GM21717 (cell line): ENCODE results near the gene RBM23.
"Not testable (repeated sequence)": the region's sequence is repeated elsewhere in the genome, so short reads cannot be mapped to it uniquely, and the experiment has no call there.

Experiments used
- ATAC-seq: cut with Tn5 transposase; IDR thresholded peaks from one replicate; pipeline ENCODE4 v1.9.1; 2021; ENCODE audit warnings: mild to moderate bottlenecking, moderate library complexity; ENCODE audit not compliant: unreplicated experiment

The RBM23 gene

GRCh38 chr14:22919601-22919921, 612 bp upstream of the RBM23 start:
- peak; percentile 10 for ATAC-seq

- no peak for ATAC-seq
These were observed 2.9 kb downstream of the RBM23 start for GRCh38 chr14:22915886-22916521.

GRCh38 chr14:22914836-22915235, 4.1 kb downstream of the RBM23 start:
- ATAC-seq = not testable (repeated sequence)

- no peak for ATAC-seq
These were observed 8.0 kb downstream of the RBM23 start for GRCh38 chr14:22910916-22911315.

GRCh38 chr14:22908601-22909000, 10.3 kb downstream of the RBM23 start:
- ATAC-seq = no peak

GRCh38 chr14:22907429-22907828, 11.5 kb downstream of the RBM23 start:
- no peak for ATAC-seq

GRCh38 chr14:22906073-22906472, 12.9 kb downstream of the RBM23 start:
- no peak for ATAC-seq

- ATAC-seq = no peak
These were observed 13.3 kb downstream of the RBM23 start for GRCh38 chr14:22905627-22906026.

GRCh38 chr14:22903742-22904087, 15.2 kb downstream of the RBM23 start:
- no peak for ATAC-seq

- no peak for ATAC-seq
These were observed 17.1 kb downstream of the RBM23 start for GRCh38 chr14:22901799-22902198.

GRCh38 chr14:22900081-22900799, 18.7 kb downstream of the RBM23 start:
- no peak for ATAC-seq

- ATAC-seq = no peak
These were observed 20.5 kb downstream of the RBM23 start for GRCh38 chr14:22898302-22899090.

GRCh38 chr14:22897357-22897756, 21.6 kb downstream of the RBM23 start:
- no peak for ATAC-seq

- no peak for ATAC-seq
These were observed 22.2 kb downstream of the RBM23 start for GRCh38 chr14:22896760-22897159.

- ATAC-seq = no peak
These were observed 22.6 kb downstream of the RBM23 start for GRCh38 chr14:22896356-22896755.

- no peak for ATAC-seq
These were observed 23.5 kb downstream of the RBM23 start for GRCh38 chr14:22895402-22895801.

GRCh38 chr14:22893706-22894105, 25.2 kb downstream of the RBM23 start:
- ATAC-seq = no peak

- no peak for ATAC-seq
These were observed 26.5 kb downstream of the RBM23 start for GRCh38 chr14:22892488-22892887.

- ATAC-seq = no peak
These were observed 28.5 kb downstream of the RBM23 start for GRCh38 chr14:22890416-22890815.

GRCh38 chr14:22888662-22889061, 30.3 kb downstream of the RBM23 start:
- no peak for ATAC-seq

- peak; percentile 36 for ATAC-seq
These were observed 31.0 kb downstream of the RBM23 start for GRCh38 chr14:22887990-22888378.
